Measurements from ENCODE around the gene TRMT1L.
"Not testable (repeated sequence)": the region's sequence is repeated elsewhere in the genome, so short reads cannot be mapped to it uniquely, and the experiment has no call there.

The TRMT1L gene

GRCh38 chr1:185156854-185157598 is at the start of gene TRMT1L, which contains the start of gene SWT1:
TSS of gene TRMT1L (minus strand) at chr1:185156953. CDS start at chr1:185156712, 241 bp downstream.
TSS of gene SWT1 (plus strand) at chr1:185157167. CDS start at chr1:185160842, 3,675 bp downstream.
- peak; percentile 95 to 98 (median 96) for DNase-seq

GRCh38 chr1:185200889-185201288 is 44.1 kb upstream of the TRMT1L start:
- no peak for DNase-seq

- DNase-seq: not testable (repeated sequence)
Observed at GRCh38 chr1:185198712-185199111, 42.0 kb upstream of the TRMT1L start.

- no peak for DNase-seq
Observed at GRCh38 chr1:185193756-185194155, 37.0 kb upstream of the TRMT1L start.

- DNase-seq: peak; percentile 7 to 73 (median 27)
Observed at GRCh38 chr1:185170291-185170848, 13.6 kb upstream of the TRMT1L start.

- no peak for DNase-seq
Observed at GRCh38 chr1:185166106-185166505, 9.4 kb upstream of the TRMT1L start.

- no peak for DNase-seq
Observed at GRCh38 chr1:185162491-185162890, 5.7 kb upstream of the TRMT1L start.

GRCh38 chr1:185159966-185160365 is 3.2 kb upstream of the TRMT1L start:
- no peak for DNase-seq

- no peak for DNase-seq
Observed at GRCh38 chr1:185158800-185159199, 2.0 kb upstream of the TRMT1L start.

- peak in 2 of 6 experiments; percentile 12 to 15 for DNase-seq
Observed at GRCh38 chr1:185157599-185158412, 1.1 kb upstream of the TRMT1L start.

- DNase-seq: peak in 2 of 6 experiments; percentile 67 to 77
Observed at GRCh38 chr1:185156288-185156853, 382 bp downstream of the TRMT1L start.

GRCh38 chr1:185155600-185156287 is 1.0 kb downstream of the TRMT1L start:
- peak in 3 of 6 experiments; percentile 40 to 59 (median 54) for DNase-seq

GRCh38 chr1:185154912-185155513 is 1.7 kb downstream of the TRMT1L start:
- DNase-seq: no peak

GRCh38 chr1:185152187-185152767 is 4.5 kb downstream of the TRMT1L start:
- no peak for DNase-seq

- DNase-seq: no peak
Observed at GRCh38 chr1:185151215-185151614, 5.5 kb downstream of the TRMT1L start.

GRCh38 chr1:185144233-185144632 is 12.5 kb downstream of the TRMT1L start:
- DNase-seq: no peak

GRCh38 chr1:185139246-185139645 is 17.5 kb downstream of the TRMT1L start:
- no peak for DNase-seq

- DNase-seq: no peak
Observed at GRCh38 chr1:185137896-185138545, 18.7 kb downstream of the TRMT1L start.

GRCh38 chr1:185132534-185132933 is 24.2 kb downstream of the TRMT1L start:
- no peak for DNase-seq

GRCh38 chr1:185129708-185130107 is 27.0 kb downstream of the TRMT1L start:
- no peak for DNase-seq

- no peak for DNase-seq
Observed at GRCh38 chr1:185112356-185112755, 44.4 kb downstream of the TRMT1L start.
